Gastroesophageal sphincter (tissue), 4 donors: ENCODE data around the gene C1orf167. TPM values are rescaled to one million over a fixed set of nuclear protein-coding genes. Genes with fewer than 3 reads are reported as not detected.

Experiments used
- ATAC-seq: fragments of 150-250 bp; one replicate; pipeline ENCODE4 v1.9.1; 2016; ENCODE audit warnings: mild to moderate bottlenecking, moderate library complexity
- H3K27ac ChIP-seq, 4 donors: fragments of 200-600 bp; sonication (generic) in 3 of 4; 1 replicate in 3 of 4; 2 replicates in 1 of 4; pipeline ENCODE4 v1.5.1; 2016 to 2019
- H3K27me3 ChIP-seq: fragments of 200-600 bp; sonication (generic); one replicate; pipeline ENCODE4 v1.5.1; 2019
- H3K36me3 ChIP-seq, 2 donors: fragments of 200-600 bp; sonication (generic); one replicate each; pipeline ENCODE4 v1.5.1; 2019; ENCODE audit warnings: control low read depth in 1 of 2
- H3K4me1 ChIP-seq, 3 donors: fragments of 200-600 bp; sonication (generic); 1 replicate in 2 of 3; 2 replicates in 1 of 3; pipeline ENCODE4 v1.5.1; 2016 to 2019; ENCODE audit warnings: control low read depth in 2 of 3
- H3K4me3 ChIP-seq, 2 donors: fragments of 200-600 bp; sonication (generic); one replicate each; pipeline ENCODE4 v1.5.1; 2019; ENCODE audit warnings: mild to moderate bottlenecking in 1 of 2, moderate library complexity in 1 of 2
- H3K9me3 ChIP-seq, 3 donors: fragments of 200-600 bp; sonication (generic); one replicate each; pipeline ENCODE4 v1.5.1; 2017 to 2019; ENCODE audit warnings: control low read depth in 2 of 3
- CTCF ChIP-seq, 4 experiments: fragments of 200-600 bp in 2 of 4; fragments of 450-650 bp in 2 of 4; sonication (generic) in 1 of 4; IDR thresholded peaks; one replicate each; pipeline ENCODE4 v1.5.1; 2017 to 2019; ENCODE audit warnings: antibody characterized with exemption in 4 of 4, mild to moderate bottlenecking in 2 of 4, moderate library complexity in 2 of 4
- EP300 ChIP-seq: sonication (generic); formaldehyde crosslinking; IDR thresholded peaks from one replicate; pipeline ENCODE4 v1.6.1; 2017; ENCODE audit warnings: antibody characterized with exemption, mild to moderate bottlenecking
- POLR2A ChIP-seq, 2 donors: fragments of 450-650 bp; IDR thresholded peaks; one replicate each; pipeline ENCODE4 v1.6.1; 2017; ENCODE audit warnings: antibody characterized with exemption in 2 of 2, mild to moderate bottlenecking in 2 of 2, moderate library complexity in 1 of 2
- POLR2AphosphoS5 ChIP-seq: sonication (generic); formaldehyde crosslinking; IDR thresholded peaks from one replicate; pipeline ENCODE4 v1.6.1; 2017; ENCODE audit warnings: antibody characterized with exemption
- WGBS, 2 donors: methylation state at CpG; one replicate each; pipeline ENCODE4 v1.1.5; 2018; ENCODE audit warnings: low coverage in 1 of 2; 5-methylcytosine and 5-hydroxymethylcytosine counted together
- total RNA-seq, 4 donors: library from RNA; depleted of rRNA; stranded (reverse); fragments of >200 nt; gene quantifications; one replicate each; pipeline ENCODE4 v1.1.0, GENCODE V29; 2016

The C1orf167 gene
- total RNA-seq, 4 donors from 2014 or later, result 0.35 to 1.4 (median 0.75) TPM

- WGBS, 2 donors, result 56 to 57% methylated on average over 2 to 5 of the region's 6 CpGs
- ATAC-seq, result no peak
- no peak overlapping the region for H3K4me3 ChIP-seq
- H3K27me3 ChIP-seq, result no peaks in the 10 kb centered on the region
- H3K9me3 ChIP-seq, result no peaks in the 10 kb centered on the region
- peaks cover 0 to 64% of the 10 kb centered on the region in 2 donors for H3K36me3 ChIP-seq
- peaks cover 0 to 9% (median 0%) of the 10 kb centered on the region in 3 donors for H3K4me1 ChIP-seq
- H3K27ac ChIP-seq, result no peak overlapping the region
- no peak for TF ChIP-seq EP300
- TF ChIP-seq POLR2AphosphoS5, result no peak
- TF ChIP-seq CTCF (IDR thresholded peaks at IDR 0.05), result no peak
- no peak for TF ChIP-seq POLR2A (IDR thresholded peaks at IDR 0.05)
These were observed 15.9 kb upstream of the C1orf167 start for GRCh38 chr1:11746092-11746491.

- H3K27me3 ChIP-seq, result no peaks in the 10 kb centered on the region
- peaks cover 0 to 9% (median 0%) of the 10 kb centered on the region in 3 donors for H3K4me1 ChIP-seq
- H3K9me3 ChIP-seq, result no peaks in the 10 kb centered on the region
- TF ChIP-seq CTCF (IDR thresholded peaks at IDR 0.05), result no peak
- no peak for ATAC-seq
- WGBS, 2 donors, result 83 to 88% methylated on average over 4 to 17 of the region's 20 CpGs
- H3K4me3 ChIP-seq, result no peak overlapping the region
- H3K36me3 ChIP-seq, result peaks cover 0 to 68% of the 10 kb centered on the region in 2 donors
- H3K27ac ChIP-seq, result no peak overlapping the region
These were observed 15.1 kb upstream of the C1orf167 start for GRCh38 chr1:11746795-11747487.

GRCh38 chr1:11748294-11749202 is 13.4 kb upstream of the C1orf167 start:
- peak overlapping the region in 1 of 4 donors; percentile 18 for H3K27ac ChIP-seq
- no peaks in the 10 kb centered on the region for H3K4me1 ChIP-seq
- H3K27me3 ChIP-seq, result peaks cover 5% of the 10 kb centered on the region
- WGBS, 2 donors, result 83% methylated on average over 8 of the region's 27 CpGs; no CpG with 5 or more reads in 1 of the 2 donors
- no peaks in the 10 kb centered on the region for H3K9me3 ChIP-seq
- TF ChIP-seq POLR2A (IDR thresholded peaks at IDR 0.05) (no peak), EP300 (no peak), POLR2AphosphoS5 (no peak), CTCF (IDR thresholded peaks at IDR 0.05) (no peak)
- no peak overlapping the region for H3K4me3 ChIP-seq
- peaks cover 0 to 68% of the 10 kb centered on the region in 2 donors for H3K36me3 ChIP-seq
- ATAC-seq, result no peak

DNA sequence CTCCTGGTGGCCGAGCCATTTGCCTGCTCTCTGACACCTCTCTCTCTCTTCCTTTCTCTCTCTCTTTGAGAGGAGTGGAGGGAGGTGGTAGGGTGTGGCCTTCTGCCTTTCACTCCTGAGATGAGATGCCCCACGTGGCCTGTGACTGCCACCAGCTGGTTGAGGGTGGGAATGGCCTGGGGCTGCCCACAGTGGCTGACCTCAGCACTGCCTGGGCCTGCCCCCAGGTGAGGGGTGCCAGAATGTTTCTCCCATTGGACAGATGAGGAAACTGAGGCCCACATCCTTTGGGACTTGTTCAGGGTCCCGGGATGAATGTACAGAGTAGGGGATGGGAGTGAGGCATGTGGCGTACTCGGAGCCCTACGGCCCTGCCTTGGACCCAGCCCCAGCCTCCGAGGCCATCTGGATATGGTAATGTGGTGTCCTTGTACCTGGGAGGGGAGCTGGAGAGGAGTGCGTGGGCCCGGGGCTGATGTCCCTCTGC is 12.7 kb upstream of the C1orf167 start:
- Histone ChIP-seq H3K27me3 (peaks cover 5% of the 10 kb centered on the region), H3K36me3 (peaks cover 0 to 68% of the 10 kb centered on the region in 2 donors), H3K4me3 (no peak overlapping the region), H3K9me3 (no peaks in the 10 kb centered on the region), H3K4me1 (no peaks in the 10 kb centered on the region), H3K27ac (peak overlapping the region in 1 of 4 donors; percentile 18)
- no peak for TF ChIP-seq EP300
- peak in 2 of 4 experiments; percentile 61 to 78 for TF ChIP-seq CTCF (IDR thresholded peaks at IDR 0.05)
- TF ChIP-seq POLR2AphosphoS5, result no peak
- TF ChIP-seq POLR2A (IDR thresholded peaks at IDR 0.05), result no peak
- ATAC-seq, result peak; percentile 72
- WGBS, 2 donors, result 74% methylated on average over 3 of the region's 9 CpGs; no CpG with 5 or more reads in 1 of the 2 donors
